Muscle layer of duodenum (tissue), 2 donors: ENCODE measurements around the gene IGIP.

Source experiments
- H3K27ac ChIP-seq: one replicate; pipeline ENCODE4 v1.7.0; 2013; ENCODE audit warnings: mild to moderate bottlenecking, low read length
- H3K27me3 ChIP-seq: one replicate; pipeline ENCODE4 v1.7.0; 2013; ENCODE audit warnings: low read depth, mild to moderate bottlenecking, control low read depth, low read length
- H3K36me3 ChIP-seq, 2 donors: one replicate each; pipeline ENCODE4 v1.7.0; 2013; ENCODE audit warnings: low read length in 2 of 2, control low read depth in 1 of 2, mild to moderate bottlenecking in 1 of 2; ENCODE audit not compliant: insufficient read depth in 2 of 2, control insufficient read depth in 1 of 2
- H3K4me1 ChIP-seq, 2 donors: one replicate each; pipeline ENCODE4 v1.7.0; 2013; ENCODE audit warnings: low read length in 2 of 2, mild to moderate bottlenecking in 2 of 2, control low read depth in 1 of 2, moderate library complexity in 1 of 2; ENCODE audit not compliant: insufficient read depth in 2 of 2, control insufficient read depth in 1 of 2
- H3K4me3 ChIP-seq, 2 donors: one replicate each; pipeline ENCODE4 v1.7.0; 2013; ENCODE audit warnings: low read length in 2 of 2, low read depth in 1 of 2, mild to moderate bottlenecking in 1 of 2
- H3K9me3 ChIP-seq, 2 donors: one replicate each; pipeline ENCODE4 v1.7.0; 2013; ENCODE audit warnings: low read length in 2 of 2, control low read depth in 1 of 2, mild to moderate bottlenecking in 1 of 2; ENCODE audit not compliant: control insufficient read depth in 1 of 2
- donor health status: healthy.

IGIP gene

DNA sequence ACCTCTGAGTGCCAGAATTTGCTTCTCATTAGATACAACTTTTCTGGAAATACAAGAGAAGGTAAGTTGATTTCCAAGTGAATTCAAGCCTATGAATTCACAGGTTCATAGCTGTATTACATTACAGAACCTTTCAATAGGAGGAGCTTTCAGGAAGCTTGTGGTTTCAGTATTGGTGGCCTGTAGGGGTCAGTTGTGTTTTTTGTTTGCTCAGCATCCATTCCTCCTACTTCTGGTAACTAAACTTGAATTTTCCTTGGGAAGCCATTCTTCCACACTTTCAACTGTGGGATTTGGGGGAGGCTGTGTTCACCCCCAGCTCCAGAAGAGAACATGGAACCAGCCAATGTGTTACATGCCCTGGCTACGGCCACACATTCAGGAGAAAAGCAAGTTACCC, 43.7 kb downstream of the IGIP start:
- H3K27me3 ChIP-seq, result no peaks in the 10 kb centered on the region
- no peaks in the 10 kb centered on the region for H3K9me3 ChIP-seq
- no peak overlapping the region for H3K27ac ChIP-seq
- H3K36me3 ChIP-seq, result no peaks in the 10 kb centered on the region
- H3K4me1 ChIP-seq, result peaks cover under 1 to 1% of the 10 kb centered on the region in 2 donors
- no peak overlapping the region for H3K4me3 ChIP-seq

DNA sequence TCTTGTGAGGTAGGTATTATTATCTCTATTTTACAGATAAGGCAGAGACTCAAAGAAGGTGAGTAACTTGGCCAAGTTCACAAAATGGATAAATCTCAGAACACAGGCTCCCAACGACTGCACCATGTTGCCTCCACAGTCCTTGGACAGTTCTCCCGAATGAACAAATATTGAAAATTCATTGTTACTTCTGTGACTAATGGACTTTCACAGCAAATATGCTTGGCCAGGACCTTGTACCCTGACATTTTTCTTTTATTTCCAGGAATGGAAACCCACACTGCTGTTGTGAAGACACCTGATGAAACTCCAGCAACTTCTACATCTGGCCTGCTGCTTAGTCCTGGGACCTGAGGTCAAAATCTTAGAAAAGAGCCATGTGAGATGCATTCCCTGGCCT, 46.7 kb downstream of the IGIP start:
- no peak overlapping the region for H3K4me3 ChIP-seq
- no peaks in the 10 kb centered on the region for H3K9me3 ChIP-seq
- no peak overlapping the region for H3K27ac ChIP-seq
- peaks cover 4 to 15% of the 10 kb centered on the region in 2 donors for H3K4me1 ChIP-seq
- no peaks in the 10 kb centered on the region for H3K27me3 ChIP-seq
- no peaks in the 10 kb centered on the region for H3K36me3 ChIP-seq

DNA sequence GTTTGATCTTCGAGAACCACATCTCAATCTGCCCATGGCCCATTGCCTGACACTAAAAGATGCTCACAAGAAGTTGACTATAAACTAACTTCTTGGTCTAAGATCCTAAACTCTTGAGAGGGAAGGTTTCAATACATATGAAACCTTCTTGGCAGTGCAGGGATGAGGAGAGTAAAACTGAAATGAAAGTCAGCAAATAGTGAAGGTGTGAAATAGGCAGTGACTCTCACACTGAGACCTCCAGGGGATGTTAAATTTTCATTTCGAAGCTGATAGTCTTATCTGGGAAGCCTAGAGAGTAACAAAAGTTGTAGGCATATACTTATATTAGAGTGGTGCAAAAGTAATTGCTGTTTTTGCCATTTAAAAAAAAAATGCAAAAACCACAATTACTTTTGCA, 48.3 kb downstream of the IGIP start:
- H3K4me3 ChIP-seq, result peak overlapping the region in 1 of 2 donors; percentile 77

DNA sequence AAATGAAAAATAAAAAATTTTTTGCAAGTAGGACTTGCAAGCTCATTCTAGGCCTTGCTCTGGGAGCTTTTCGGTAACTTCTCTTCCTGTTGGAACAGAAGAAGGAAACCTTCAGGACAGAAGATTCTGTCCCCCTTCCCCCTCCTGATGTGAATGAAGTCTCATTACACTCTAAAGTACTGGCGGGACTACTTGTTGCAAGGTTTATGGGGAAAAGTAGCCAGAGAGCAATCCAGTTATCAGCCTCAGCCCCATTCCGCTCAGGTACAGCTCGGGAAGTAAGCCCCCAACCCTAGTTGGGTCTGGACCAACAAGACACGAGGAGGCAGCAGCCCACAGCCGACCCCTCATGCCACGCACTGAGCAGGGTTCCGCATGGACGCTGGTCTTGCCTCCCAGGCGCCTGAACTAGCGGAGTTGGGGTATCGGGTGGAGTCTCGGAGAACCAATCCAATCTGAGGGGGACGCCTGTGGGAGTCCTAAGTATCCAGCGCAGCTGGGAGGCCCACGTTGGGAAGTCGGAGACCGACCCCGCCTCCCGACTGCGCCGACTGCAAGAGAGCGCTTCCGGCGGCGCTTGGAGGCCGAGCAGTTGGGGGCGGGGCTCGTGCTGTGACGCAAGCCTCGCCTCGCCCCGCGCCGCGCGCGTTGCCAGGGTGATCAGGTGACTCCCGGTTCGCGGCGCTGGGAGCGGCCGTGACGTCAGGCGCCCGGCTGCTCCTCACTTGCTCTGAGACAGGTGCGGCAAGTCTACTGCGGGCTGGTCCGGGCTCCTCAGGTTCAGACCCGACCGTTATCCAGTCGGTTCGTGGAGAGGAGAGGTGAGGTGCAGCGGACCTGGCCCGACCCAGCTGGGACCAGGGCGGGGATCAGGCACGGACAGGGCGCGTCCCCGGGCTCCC, 49.0 kb downstream of the IGIP start, which contains the start of gene CYSTM1:
TSS of gene CYSTM1 (plus strand) at position 724 of the 902 bp plus-strand sequence. CDS start 19,278 bp downstream, outside the sequence.
- Histone ChIP-seq H3K4me3 (peak within 1 kb of the TSS; percentile 77 to 78), H3K9me3 (no peaks in the 10 kb centered on the region), H3K4me1 (peaks cover 8 to 26% of the 10 kb centered on the region in 2 donors), H3K27me3 (no peaks in the 10 kb centered on the region), H3K27ac (peak within 1 kb of the TSS; percentile 98), H3K36me3 (no peaks in the 10 kb centered on the region)

More for the DNA sequence above, 48.3 kb downstream of the IGIP start:
- H3K36me3 ChIP-seq, result no peaks in the 10 kb centered on the region
- peaks cover 8 to 24% of the 10 kb centered on the region in 2 donors for H3K4me1 ChIP-seq
- H3K27me3 ChIP-seq, result no peaks in the 10 kb centered on the region
- no peaks in the 10 kb centered on the region for H3K9me3 ChIP-seq
- no peak overlapping the region for H3K27ac ChIP-seq

DNA sequence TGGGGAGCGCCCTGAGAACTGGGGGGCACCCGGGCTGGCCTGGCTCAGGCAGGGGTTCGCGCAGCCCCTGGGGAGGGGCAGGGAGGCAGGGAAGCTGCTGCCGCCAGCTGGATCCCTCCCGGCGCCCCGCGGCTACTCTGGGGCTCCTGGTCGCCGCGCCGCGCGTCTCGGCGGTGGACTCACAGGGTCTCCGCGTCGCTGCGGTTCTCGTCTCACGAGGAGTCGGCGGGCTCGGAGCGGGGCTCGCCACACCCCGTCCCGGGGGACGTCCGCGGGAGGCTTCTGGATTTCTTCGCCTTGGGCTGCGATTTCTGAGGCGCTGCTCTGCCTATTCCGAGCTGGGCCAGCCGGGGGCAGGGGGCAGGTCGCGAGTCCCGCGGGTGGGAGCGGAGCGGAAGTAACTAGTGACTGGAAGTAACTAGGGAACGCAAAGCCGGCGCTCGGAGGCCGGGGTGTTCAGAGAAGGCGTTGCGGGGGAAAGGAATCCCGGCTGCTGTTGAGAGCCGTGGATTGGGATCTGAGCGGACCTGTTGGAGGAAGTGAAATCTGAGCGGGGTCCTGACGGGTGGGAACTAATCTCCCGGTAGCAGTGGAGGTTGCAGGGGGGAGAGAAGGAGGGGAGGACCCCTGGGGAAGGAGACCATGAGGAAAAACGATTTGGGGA, 49.8 kb downstream of the IGIP start:
- Histone ChIP-seq H3K36me3 (no peaks in the 10 kb centered on the region), H3K27me3 (no peaks in the 10 kb centered on the region), H3K9me3 (no peaks in the 10 kb centered on the region), H3K27ac (peak overlapping the region; percentile 98), H3K4me1 (peaks cover 15 to 34% of the 10 kb centered on the region in 2 donors), H3K4me3 (peak overlapping the region; percentile 77 to 78)

DNA sequence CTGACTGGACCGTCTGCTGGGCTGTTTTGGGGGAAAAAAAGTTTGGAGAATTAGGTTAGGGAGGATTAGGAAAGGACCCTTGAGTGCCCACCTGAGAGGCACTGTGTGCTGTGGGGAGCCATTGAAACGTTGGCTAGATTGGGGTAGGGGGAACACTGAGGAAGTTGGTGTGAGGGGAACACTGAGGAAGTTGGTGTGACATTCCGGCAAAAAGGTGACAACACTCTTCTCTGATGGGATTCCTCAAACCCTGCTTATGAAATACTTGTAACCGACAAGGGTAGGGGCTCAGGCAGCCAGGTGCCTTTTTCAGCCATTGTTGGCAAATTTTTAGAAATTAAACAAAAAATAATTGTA, 50.3 kb downstream of the IGIP start:
- Histone ChIP-seq H3K9me3 (no peaks in the 10 kb centered on the region), H3K36me3 (no peaks in the 10 kb centered on the region), H3K4me3 (peak overlapping the region; percentile 77 to 78), H3K27ac (peak overlapping the region; percentile 98), H3K4me1 (peaks cover 20 to 39% of the 10 kb centered on the region in 2 donors), H3K27me3 (no peaks in the 10 kb centered on the region)

DNA sequence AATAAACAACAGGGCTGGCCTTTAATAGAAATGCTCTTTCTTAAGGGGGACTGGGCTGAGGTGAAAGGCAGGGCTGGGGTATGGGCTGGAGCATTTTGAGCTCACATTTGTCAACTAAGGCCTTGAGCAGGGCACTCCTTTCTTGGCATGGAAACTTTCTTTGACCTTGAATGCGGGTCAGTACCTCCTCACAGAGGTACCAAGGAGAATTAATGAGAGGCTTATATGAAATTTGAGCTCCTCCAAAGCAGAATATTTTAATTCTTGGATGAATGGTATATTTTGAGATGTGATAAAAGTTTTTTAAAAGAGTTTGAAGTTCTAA, 52.3 kb downstream of the IGIP start:
- peak overlapping the region; percentile 85 for H3K27ac ChIP-seq

DNA sequence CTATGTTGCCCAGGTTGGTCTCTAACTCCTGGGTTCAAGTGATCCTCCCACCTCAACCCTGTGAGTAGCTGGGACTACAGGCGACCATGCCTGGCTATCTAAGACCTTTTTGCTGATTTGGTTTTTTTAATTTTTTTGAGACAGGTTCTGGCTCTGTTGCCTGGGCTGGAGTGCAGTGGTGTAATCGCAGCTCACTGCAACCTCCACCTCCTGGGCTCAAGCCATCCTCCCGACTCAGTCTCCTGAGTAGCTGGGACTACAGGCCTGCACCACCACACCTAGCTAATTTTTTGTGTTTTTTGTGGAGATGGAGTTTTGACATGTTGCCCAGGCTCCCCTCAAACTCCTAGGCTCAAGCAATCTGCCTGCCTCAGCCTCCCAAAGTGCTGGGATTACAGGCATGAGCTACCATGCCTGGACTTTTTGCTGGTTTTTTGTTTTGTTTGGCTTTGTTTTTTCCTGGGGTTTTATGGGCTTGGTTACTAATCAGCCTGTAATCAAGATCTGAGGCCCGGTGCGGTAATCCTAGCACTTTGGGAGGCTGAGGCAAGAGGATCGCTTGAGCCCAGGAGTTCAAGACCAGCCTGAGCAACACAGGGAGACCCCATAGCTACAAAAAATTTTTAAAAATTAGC, 52.9 kb downstream of the IGIP start:
- H3K27me3 ChIP-seq, result no peaks in the 10 kb centered on the region
- H3K4me3 ChIP-seq, result no peak overlapping the region
- no peaks in the 10 kb centered on the region for H3K36me3 ChIP-seq
- no peak overlapping the region for H3K27ac ChIP-seq
- H3K4me1 ChIP-seq, result peaks cover 40 to 60% of the 10 kb centered on the region in 2 donors
- H3K9me3 ChIP-seq, result no peaks in the 10 kb centered on the region

More for the DNA sequence above, 52.3 kb downstream of the IGIP start:
- Histone ChIP-seq H3K4me1 (peaks cover 34 to 54% of the 10 kb centered on the region in 2 donors), H3K4me3 (no peak overlapping the region), H3K9me3 (no peaks in the 10 kb centered on the region), H3K27me3 (no peaks in the 10 kb centered on the region), H3K36me3 (no peaks in the 10 kb centered on the region)
